Measurements from ENCODE around the gene MEF2D. TPM values are rescaled to one million over a fixed set of nuclear protein-coding genes. Genes with fewer than 3 reads are reported as not detected.

The MEF2D gene
- total RNA-seq, 8 experiments from 2014 or later: 6.6 to 28.6 (median 11.3) TPM

GRCh38 chr1:156496211-156496761 is 4.3 kb downstream of the MEF2D start:
- H3K27ac ChIP-seq: no peak overlapping the region

DNA sequence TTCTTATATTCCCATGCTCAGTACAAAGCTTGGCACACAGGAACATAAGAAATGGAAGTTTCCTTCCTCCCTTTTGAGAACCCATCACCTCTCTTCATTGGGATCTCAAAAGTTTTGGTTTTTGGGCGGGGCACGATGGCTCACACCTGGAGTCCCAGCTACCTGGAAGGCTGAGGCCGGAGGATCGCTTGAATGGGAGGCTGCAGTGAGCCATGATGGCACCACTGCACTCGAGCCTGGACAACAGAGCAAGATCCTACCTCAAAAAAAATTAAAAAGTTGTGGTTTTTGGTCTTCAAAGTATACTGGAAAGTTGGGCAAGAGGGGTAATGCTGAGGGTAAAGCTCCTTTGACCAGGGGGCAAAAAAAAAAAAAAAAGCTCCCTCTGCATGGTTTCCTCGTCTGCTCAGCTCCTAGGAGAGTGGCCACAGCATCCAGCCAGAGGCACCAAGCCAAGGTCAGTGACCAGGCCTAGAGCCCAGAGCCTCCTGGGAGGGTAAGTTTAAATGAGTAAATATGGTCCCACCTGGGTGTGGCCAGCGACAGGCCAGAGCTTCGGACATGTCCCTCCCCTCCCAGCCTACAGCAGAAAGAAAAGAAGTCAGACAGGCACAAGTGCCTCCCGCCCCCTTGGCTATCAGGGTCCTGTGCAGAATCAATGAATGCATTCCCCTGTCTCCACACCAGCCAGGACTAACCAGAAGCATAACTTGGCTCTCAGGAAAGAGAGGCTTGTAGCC is 5.0 kb downstream of the MEF2D start:
- ATAC-seq (replicated peaks in 6 of 8): peak in 2 of 8 experiments; percentile 2 to 6
- WGBS, 10 experiments: 84 to 100% (median 91%) methylated on average over 2 to 8 of the region's 9 CpGs; no CpG with 5 or more reads in 3 of the 10 experiments
- in situ Hi-C loops (cut with MboI; ENCODE audit: low pct_unique_long_range_greater_than_20kb in 2 of 9, low sequenced_read_pairs in 9 of 9, unreplicated experiment in 9 of 9): no loop called here
- Histone ChIP-seq H3K27ac (no peak overlapping the region), H3K4me3 (no peak overlapping the region), H3K4me1 (replicated peaks in 1 of 2) (peaks cover 43 to 54% of the 10 kb centered on the region in 2 donors)

More at GRCh38 chr1:156496211-156496761, 4.3 kb downstream of the MEF2D start:
- in situ Hi-C loops (cut with MboI; ENCODE audit: low pct_unique_long_range_greater_than_20kb in 2 of 9, low sequenced_read_pairs in 9 of 9, unreplicated experiment in 9 of 9): no loop called here
- no peak overlapping the region for H3K4me3 ChIP-seq
- 0 to 100% (median 70%) methylated on average over 1 to 9 of the region's 10 CpGs; no CpG with 5 or more reads in 4 of the 10 experiments for WGBS, 10 experiments
- no peak for ATAC-seq (replicated peaks in 6 of 8)
- H3K4me1 ChIP-seq (replicated peaks in 1 of 2): peaks cover 36 to 47% of the 10 kb centered on the region in 2 donors

DNA sequence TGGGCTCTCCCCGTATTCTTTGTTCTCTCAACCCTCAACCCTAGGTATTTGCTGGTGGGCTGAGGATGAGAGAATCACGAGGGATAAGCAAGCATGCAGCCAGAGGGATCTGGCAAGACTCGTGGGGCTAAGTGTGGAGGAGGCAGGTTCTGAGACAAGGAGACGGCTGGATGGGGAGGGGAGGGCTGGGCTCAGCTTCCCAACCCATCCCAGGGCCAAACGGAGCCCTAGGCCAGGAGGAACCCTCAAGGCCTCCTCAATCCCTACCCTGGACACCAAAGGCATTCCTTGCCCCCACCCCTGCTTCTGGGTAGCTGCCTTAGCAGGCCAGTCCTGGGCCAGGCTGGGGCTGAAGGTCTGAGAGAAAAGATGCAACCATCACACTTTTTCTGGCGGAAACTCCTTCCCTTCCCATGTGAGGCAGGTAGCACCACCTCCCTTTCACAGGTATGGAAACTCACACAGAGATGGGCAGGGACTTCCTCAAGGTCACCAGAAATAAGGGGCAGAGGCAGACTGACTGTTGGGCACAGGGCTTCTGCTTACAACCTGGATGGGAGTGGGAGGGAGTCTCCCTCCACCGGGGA is 6.2 kb downstream of the MEF2D start:
- peaks cover 55 to 66% of the 10 kb centered on the region in 2 donors for H3K4me1 ChIP-seq (replicated peaks in 1 of 2)
- ATAC-seq (replicated peaks in 6 of 8): no peak
- H3K27ac ChIP-seq: no peak overlapping the region
- no peak overlapping the region for H3K4me3 ChIP-seq
- 62 to 100% (median 94%) methylated on average over 1 to 4 of the region's 7 CpGs; no CpG with 5 or more reads in 5 of the 10 experiments for WGBS, 10 experiments
- in situ Hi-C loops (cut with MboI; ENCODE audit: low pct_unique_long_range_greater_than_20kb in 2 of 9, low sequenced_read_pairs in 9 of 9, unreplicated experiment in 9 of 9): no loop called here

DNA sequence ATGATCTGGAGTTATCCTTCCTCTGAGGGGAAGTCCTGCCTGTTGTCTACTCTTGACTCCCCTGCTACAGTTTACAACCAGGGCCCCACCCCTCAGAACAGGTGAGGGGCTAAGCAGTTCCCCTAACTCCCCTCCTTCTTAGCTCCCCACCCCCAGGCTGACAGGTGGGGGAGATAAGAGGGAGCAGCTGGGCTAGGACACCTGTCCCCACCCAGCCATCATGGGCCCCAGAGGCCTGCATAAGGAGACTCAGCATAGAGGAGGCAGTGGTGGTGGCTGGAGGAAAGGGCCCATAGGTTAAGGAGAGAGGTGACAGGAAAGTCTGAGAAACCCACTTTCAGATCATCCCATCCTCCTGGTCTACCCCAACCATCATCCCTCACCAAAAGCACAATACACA is 6.8 kb downstream of the MEF2D start:
- H3K27ac ChIP-seq: no peak overlapping the region
- no peak overlapping the region for H3K4me3 ChIP-seq
- ATAC-seq (replicated peaks in 6 of 8): no peak
- H3K4me1 ChIP-seq (replicated peaks in 1 of 2): peaks cover 58 to 68% of the 10 kb centered on the region in 2 donors
- in situ Hi-C loops (cut with MboI; ENCODE audit: low pct_unique_long_range_greater_than_20kb in 2 of 9, low sequenced_read_pairs in 9 of 9, unreplicated experiment in 9 of 9): no loop called here

DNA sequence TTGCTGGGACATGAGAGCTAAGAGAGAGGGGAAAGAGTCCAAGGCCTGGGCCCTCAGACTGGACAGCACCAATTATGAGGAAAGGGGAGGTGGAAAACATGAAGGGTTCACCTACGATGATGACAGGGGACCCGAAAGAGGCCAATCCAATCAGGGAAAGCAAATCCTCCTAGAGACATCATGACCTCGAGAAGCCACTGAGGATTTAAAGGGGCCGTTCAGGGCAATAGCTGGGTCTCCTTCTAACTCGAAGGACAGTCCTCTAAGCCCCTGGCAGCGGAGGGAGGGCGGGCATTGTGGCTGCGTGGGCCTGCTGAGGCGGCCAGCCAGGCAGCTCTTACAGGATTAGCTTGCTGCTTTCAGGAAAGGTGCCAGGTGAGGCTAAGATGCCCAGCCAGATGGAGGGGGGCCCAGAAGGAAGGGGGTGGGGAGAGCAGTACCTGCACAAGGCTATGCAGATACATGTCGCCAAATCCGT is 7.4 kb downstream of the MEF2D start:
- in situ Hi-C loops (cut with MboI; ENCODE audit: low pct_unique_long_range_greater_than_20kb in 2 of 9, low sequenced_read_pairs in 9 of 9, unreplicated experiment in 9 of 9): no loop called here
- ATAC-seq (replicated peaks in 6 of 8): no peak
- Histone ChIP-seq H3K27ac (no peak overlapping the region), H3K4me1 (replicated peaks in 1 of 2) (peaks cover 58 to 68% of the 10 kb centered on the region in 2 donors), H3K4me3 (no peak overlapping the region)
- WGBS, 10 experiments: 19 to 74% (median 56%) methylated on average over 1 to 10 of the region's 11 CpGs; no CpG with 5 or more reads in 4 of the 10 experiments

GRCh38 chr1:156492591-156493080 is 7.9 kb downstream of the MEF2D start:
- Histone ChIP-seq H3K4me3 (no peak overlapping the region), H3K4me1 (replicated peaks in 1 of 2) (peaks cover 58 to 68% of the 10 kb centered on the region in 2 donors), H3K27ac (no peak overlapping the region)
- WGBS, 10 experiments: 50 to 100% (median 75%) methylated on average over 1 to 4 of the region's 7 CpGs; no CpG with 5 or more reads in 5 of the 10 experiments
- in situ Hi-C loops (cut with MboI; ENCODE audit: low pct_unique_long_range_greater_than_20kb in 2 of 9, low sequenced_read_pairs in 9 of 9, unreplicated experiment in 9 of 9): no loop called here
- no peak for ATAC-seq (replicated peaks in 6 of 8)

GRCh38 chr1:156492013-156492590 is 8.5 kb downstream of the MEF2D start:
- Histone ChIP-seq H3K4me3 (no peak overlapping the region), H3K4me1 (replicated peaks in 1 of 2) (peaks cover 60 to 68% of the 10 kb centered on the region in 2 donors), H3K27ac (no peak overlapping the region)
- ATAC-seq (replicated peaks in 6 of 8): no peak
- 25 to 100% (median 61%) methylated on average over 1 to 6 of the region's 6 CpGs; no CpG with 5 or more reads in 2 of the 10 experiments for WGBS, 10 experiments
- in situ Hi-C loops (cut with MboI; ENCODE audit: low pct_unique_long_range_greater_than_20kb in 2 of 9, low sequenced_read_pairs in 9 of 9, unreplicated experiment in 9 of 9): no loop called here

DNA sequence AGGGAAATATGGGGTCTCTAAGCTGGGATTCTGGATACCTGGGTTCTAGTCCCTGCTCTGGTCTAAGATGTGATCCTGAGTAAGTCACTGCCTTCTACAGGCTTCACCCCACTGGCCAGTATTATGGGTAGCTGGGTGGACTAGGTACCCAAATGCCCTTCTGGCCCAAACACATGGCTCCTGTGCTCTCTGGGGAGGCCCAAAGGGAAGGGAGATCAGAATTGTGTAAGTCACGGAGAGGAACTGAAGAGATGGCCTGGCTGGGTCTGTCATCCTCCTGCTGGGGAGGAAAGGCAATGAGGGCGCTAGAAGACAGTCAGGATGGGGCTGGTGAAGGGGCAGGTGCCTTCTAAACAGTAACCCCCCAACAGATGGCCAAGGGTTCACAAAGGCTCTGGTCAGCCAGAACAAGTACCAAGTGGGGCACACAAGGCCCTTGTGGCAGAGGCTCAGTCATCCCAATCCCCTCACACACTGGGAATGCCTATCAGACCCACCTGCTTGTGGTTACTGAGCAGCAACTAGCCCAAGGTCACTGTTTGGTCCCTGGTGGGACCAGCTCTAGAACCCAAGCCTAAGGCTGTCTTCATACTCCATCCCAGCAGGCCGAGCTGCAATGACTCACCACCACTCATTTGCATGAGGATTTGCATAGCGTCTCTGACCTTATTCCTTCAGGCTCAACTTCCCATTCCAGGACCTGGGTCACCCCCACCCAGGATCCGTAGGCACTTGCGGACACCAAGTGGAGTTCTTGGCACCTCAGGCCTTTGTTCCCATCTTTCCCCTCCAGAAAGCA is 9.2 kb downstream of the MEF2D start:
- no peak overlapping the region for H3K4me3 ChIP-seq
- ATAC-seq (replicated peaks in 6 of 8): peak in 3 of 8 experiments; percentile 18 to 57 (median 26)
- H3K4me1 ChIP-seq (replicated peaks in 1 of 2): peaks cover 60 to 70% of the 10 kb centered on the region in 2 donors
- in situ Hi-C loops (cut with MboI; ENCODE audit: low pct_unique_long_range_greater_than_20kb in 2 of 9, low sequenced_read_pairs in 9 of 9, unreplicated experiment in 9 of 9): no loop called here
- WGBS, 10 experiments: 0 to 100% (median 86%) methylated on average over 1 to 5 of the region's 6 CpGs; no CpG with 5 or more reads in 3 of the 10 experiments
- H3K27ac ChIP-seq: peak overlapping the region in 1 of 2 donors; percentile 39

DNA sequence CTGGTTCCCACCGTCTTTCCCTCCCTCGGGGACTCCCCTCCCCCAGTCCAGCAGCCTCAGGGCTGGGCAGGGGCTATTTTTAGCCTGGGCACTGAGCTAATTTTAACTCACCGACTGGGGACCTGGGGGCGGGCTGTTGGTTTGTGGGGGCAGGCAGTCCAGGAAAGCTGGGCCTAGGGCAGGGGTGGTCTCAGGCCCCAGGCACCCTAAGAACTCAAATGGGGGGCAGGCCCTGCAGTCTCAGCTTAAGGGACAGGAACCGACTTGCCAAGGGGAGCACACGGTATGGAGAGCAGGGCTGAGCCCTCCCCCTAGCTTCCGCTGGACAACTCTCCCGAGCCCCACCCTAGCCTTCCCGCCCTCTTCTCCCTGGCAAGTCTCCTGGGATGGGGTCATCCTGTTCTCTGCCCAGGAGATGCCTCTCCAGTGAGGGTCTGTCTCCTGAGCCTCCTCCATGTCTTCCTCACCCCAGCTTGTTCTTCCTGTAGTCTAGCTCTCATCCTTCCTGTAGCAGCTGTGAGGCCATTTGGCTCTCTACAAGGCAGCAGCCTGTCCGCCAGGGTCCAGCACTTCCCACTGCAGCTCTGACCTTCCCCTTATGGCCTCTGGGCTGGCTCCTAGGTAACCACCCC is 10.1 kb downstream of the MEF2D start:
- in situ Hi-C loops (cut with MboI; ENCODE audit: low pct_unique_long_range_greater_than_20kb in 2 of 9, low sequenced_read_pairs in 9 of 9, unreplicated experiment in 9 of 9): no loop called here
- Histone ChIP-seq H3K4me3 (peak overlapping the region in 2 of 5 donors; percentile 0 to 4), H3K4me1 (replicated peaks in 1 of 2) (peaks cover 60 to 66% of the 10 kb centered on the region in 2 donors), H3K27ac (peak overlapping the region; percentile 39 to 67)
- ATAC-seq (replicated peaks in 6 of 8): peak; percentile 29 to 69 (median 54)
- WGBS, 10 experiments: 71 to 83% (median 80%) methylated on average over 1 to 2 of the region's 10 CpGs; no CpG with 5 or more reads in 7 of the 10 experiments

- WGBS, 10 experiments: 14% methylated on average over 1 of the region's 7 CpGs; no CpG with 5 or more reads in 9 of the 10 experiments
- in situ Hi-C loops (cut with MboI; ENCODE audit: low pct_unique_long_range_greater_than_20kb in 2 of 9, low sequenced_read_pairs in 9 of 9, unreplicated experiment in 9 of 9): no loop called here
Observed at GRCh38 chr1:156489935-156490293, 10.7 kb downstream of the MEF2D start.

GRCh38 chr1:156489166-156489934 is 11.2 kb downstream of the MEF2D start:
- H3K4me1 ChIP-seq (replicated peaks in 1 of 2): peaks cover 60 to 64% of the 10 kb centered on the region in 2 donors
- in situ Hi-C loops (cut with MboI; ENCODE audit: low pct_unique_long_range_greater_than_20kb in 2 of 9, low sequenced_read_pairs in 9 of 9, unreplicated experiment in 9 of 9): no loop called here
- peak overlapping the region in 1 of 5 donors; percentile 2 for H3K4me3 ChIP-seq
- peak; percentile 3 to 91 (median 84) for ATAC-seq (replicated peaks in 6 of 8)
- 0 to 27% (median 14%) methylated on average over 2 to 7 of the region's 12 CpGs; no CpG with 5 or more reads in 5 of the 10 experiments for WGBS, 10 experiments
- H3K27ac ChIP-seq: peak overlapping the region; percentile 39 to 67

More at GRCh38 chr1:156489935-156490293, 10.7 kb downstream of the MEF2D start:
- peak in 5 of 8 experiments; percentile 2 to 13 (median 4) for ATAC-seq (replicated peaks in 6 of 8)
- Histone ChIP-seq H3K4me3 (peak overlapping the region in 2 of 5 donors; percentile 0 to 4), H3K27ac (peak overlapping the region; percentile 39 to 67), H3K4me1 (replicated peaks in 1 of 2) (peaks cover 60 to 66% of the 10 kb centered on the region in 2 donors)
